HG02870 (cell line): Measurements from ENCODE around the gene CENPF.
"Not testable (repeated sequence)": the region's sequence is repeated elsewhere in the genome, so short reads cannot be mapped to it uniquely, and the experiment has no call there.

Source experiments
- ATAC-seq: cut with Tn5 transposase; IDR thresholded peaks from one replicate; pipeline ENCODE4 v1.9.1; 2021; ENCODE audit warnings: mild to moderate bottlenecking, moderate library complexity; ENCODE audit not compliant: unreplicated experiment

Gene CENPF

DNA sequence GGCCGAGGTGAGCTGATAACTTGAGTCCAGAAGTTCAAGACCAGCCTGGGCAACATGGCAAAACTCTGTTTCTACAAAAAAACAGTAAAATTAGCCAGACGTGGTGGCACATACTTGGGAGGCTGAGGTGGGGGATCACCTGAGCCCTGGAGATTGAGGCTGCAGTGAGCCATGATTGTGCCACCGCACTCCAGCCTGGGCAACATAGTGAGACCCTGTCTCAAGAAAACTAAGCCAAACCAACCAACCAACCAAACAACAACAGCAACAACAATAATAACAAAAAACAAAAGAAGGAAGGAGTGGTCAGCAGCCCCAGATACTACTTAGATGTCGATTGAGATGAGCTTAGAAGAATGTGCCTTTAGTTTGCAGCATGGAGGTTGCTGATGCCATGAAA lies 47.7 kb downstream of the CENPF start:
- ATAC-seq: no peak

GRCh38 chr1:214657299-214657698 lies 54.3 kb downstream of the CENPF start:
- ATAC-seq: no peak

- ATAC-seq: no peak
Observed at GRCh38 chr1:214658175-214658574, 55.2 kb downstream of the CENPF start.

DNA sequence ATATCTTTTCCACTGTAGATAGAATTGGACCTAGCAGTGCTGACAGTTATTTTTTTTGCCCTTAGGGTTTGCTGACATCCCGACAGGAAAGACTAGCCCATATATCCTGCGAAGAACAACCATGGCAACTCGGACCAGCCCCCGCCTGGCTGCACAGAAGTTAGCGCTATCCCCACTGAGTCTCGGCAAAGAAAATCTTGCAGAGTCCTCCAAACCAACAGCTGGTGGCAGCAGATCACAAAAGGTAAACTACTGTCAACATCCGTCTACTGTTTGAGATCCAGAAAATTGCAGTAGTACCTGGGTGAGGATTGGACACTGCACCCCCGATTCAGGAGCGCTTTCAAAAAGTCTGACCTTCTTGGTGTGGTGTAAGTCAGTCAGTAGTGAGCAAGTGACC lies 55.8 kb downstream of the CENPF start:
- ATAC-seq: no peak

DNA sequence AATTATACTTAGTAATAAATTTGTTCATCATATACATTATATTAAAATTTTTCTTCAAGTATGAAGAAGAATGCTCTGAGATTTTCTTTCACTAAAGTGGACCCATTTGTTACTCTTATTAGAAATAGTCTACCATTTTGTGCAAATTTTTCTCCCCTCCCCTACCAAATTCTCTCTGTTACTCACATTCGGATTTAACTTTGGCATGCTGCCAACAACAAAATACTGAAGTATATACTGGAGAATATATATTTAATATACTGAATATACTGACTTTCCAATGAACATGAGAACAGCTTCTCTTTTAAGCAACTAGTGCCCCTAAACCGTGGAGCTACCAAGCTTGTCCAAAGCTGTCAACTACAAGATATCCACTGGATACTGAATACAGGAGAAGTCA lies 57.2 kb downstream of the CENPF start:
- ATAC-seq: no peak

GRCh38 chr1:214660900-214661299 lies 57.9 kb downstream of the CENPF start:
- no peak for ATAC-seq

- no peak for ATAC-seq
Observed at GRCh38 chr1:214662223-214662785, 59.3 kb downstream of the CENPF start.

DNA sequence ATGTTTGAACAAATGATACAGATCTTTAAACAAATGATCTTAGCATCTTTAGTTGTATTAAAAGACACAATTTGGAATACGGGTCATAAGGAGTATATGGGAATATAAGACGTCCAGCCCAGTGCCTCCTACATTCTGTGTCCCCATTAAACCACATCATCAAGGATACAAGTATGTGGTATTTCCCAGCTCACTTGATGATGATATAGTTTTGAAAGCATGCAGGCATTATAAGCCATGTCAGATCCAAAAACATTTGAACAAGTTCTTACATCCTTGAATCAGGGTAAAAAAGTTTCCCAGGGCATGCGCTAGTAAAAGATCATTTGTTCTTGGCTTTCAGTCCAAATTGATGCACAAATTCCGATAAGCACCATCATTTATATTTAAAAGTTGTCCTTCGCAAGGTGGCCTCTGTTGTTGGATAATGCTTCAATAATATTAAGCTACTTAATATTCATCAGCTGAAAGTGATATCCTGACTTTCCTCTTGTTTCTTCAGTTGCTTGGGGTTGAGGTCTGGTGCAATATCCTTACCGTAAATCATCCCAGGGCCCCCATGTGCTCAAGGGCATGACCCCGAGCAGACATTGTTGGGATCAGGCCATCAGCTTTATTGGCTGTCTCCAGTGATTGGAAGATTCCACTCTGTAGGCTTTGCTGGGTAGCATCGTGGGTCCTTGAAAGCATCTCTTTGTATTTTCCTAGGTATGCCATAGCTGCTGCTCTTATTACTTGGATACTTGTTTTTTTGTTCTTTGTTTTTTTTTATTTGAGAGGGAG lies 61.8 kb downstream of the CENPF start:
- no peak for ATAC-seq

DNA sequence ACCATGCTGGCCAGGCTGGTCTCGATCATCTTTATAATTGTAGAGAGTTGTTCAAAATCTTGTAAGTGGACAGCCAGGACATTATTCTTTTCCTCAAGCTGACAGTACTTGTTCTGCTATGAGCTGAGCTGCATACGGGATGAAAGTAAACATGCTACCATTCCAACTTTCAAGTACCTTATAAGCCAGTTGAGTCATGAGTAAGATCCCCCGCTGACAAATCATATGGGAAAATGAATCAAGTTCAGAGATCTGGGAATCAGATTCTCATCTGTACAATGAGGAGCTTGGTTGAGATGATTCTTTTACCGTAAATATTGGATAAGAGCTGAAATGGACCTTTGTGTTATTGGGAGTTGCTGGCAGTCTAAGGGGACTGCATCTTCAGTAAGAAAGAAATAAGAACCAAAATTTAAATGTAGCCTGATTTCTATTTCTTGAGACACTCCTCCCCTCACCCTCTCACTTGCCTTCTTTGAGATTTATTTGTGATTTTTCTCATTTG lies 62.7 kb downstream of the CENPF start:
- no peak for ATAC-seq

- no peak for ATAC-seq
Observed at GRCh38 chr1:214666674-214667073, 63.7 kb downstream of the CENPF start.

DNA sequence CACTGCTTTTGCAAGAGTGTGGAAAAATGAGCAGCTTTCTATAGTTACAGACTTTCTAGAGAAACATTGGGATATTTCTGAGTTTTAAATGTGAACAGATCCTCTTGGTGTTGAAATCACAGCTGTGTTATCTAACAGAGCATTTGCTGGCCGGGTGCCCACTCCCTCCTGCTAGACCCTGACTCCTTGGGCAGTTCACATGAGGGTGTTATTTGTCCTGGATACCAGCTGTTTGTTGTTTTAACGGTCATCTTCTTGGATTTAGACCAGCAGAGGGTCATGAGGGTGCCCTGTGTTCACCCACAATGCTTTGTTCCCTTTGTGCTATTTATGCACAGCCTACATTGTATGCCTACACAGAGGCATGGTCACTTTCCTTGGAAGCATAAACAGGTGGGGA lies 67.1 kb downstream of the CENPF start:
- ATAC-seq: no peak

DNA sequence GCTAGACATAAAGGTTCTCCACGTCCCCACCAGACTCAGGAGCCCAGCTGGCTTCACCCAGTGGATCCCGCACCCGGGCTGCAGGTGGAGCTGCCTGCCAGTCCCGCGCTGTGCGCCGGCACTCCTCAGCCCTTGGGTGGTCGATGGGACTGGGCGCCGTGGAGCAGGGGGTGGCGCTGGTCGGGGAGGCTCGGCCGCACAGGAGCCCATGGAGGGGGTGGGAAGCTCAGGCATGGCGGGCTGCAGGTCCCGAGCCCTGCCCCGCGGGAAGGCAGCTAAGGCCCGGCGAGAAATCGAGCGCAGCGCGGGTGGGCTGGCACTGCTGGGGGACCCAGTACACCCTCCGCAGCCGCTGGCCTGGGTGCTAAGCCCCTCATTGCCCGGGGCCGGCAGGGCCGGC lies 70.0 kb downstream of the CENPF start:
- not testable (repeated sequence) for ATAC-seq

GRCh38 chr1:214673576-214673975 lies 70.6 kb downstream of the CENPF start:
- no peak for ATAC-seq

DNA sequence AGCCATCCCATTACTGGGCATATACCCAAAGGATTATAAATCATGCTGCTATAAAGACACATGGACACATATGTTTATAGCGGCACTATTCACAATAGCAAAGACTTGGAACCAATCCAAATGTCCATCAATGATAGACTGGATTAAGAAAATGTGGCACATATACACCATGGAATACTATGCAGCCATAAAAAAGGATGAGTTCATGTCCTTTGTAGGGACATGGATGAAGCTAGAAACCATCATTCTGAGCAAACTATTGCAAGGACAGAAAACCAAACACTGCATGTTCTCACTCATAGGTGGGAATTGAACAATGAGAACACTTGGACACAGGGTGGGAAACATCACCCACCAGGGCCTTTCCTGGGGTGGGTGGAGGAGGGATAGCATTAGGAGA lies 72.5 kb downstream of the CENPF start:
- not testable (repeated sequence) for ATAC-seq

GRCh38 chr1:214676747-214677146 lies 73.8 kb downstream of the CENPF start:
- no peak for ATAC-seq

DNA sequence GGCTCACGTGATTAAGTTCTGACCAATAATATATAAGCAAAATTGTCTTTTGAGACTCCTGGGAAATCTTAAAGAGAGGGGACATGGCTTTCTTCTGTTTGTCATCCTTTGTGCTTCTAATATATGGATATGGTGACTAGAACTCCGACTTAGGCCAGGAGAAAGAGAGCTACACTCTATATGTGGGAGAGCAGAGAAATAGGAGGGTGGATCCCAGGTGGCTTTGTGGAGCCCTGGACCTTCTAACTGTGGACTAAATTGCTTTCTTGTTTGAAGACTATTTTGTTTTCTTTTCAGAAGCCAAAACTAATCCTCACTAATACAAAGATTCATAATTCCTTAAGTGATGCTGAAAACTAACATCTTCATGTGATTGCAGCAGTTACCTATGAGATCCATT lies 75.0 kb downstream of the CENPF start:
- ATAC-seq: no peak

DNA sequence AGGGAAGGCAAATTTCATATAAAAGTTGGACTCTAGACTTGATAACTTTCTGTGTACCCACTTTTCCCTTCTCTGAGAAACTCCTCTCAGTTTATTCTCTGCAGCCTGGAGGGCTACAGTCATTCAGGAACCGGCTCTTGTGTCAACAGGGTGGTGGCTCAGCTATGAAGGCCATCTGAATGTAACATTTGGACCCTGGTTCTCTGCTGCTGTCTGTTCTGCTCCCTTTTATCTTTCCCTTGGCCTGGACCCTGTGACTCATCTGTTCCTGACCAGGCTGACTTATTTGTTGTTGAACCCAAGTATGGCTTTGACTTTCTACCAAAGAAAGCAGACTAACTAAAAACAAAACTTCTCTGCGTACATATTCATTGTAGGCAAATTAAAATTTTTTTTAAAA lies 75.4 kb downstream of the CENPF start:
- ATAC-seq: no peak

GRCh38 chr1:214683621-214684020 lies 80.6 kb downstream of the CENPF start:
- ATAC-seq: no peak

DNA sequence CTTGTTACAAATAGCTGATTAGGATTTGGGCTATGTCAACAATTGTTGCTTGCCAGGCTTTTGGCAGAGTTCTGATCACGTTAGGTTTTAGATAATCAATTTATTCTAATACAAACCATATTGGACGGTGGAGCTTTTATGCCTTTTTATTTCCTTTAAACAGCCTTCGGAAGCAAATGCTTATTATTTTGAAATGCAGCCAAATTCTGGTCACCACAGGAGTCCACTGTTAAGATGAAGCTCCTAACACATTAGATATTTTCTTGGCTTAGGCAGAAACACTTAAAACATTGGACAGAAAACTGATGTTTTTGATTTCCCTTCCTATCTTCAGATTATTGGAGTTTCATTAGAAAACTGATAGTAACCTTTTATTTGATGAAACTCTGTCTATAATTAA lies 82.9 kb downstream of the CENPF start:
- no peak for ATAC-seq

DNA sequence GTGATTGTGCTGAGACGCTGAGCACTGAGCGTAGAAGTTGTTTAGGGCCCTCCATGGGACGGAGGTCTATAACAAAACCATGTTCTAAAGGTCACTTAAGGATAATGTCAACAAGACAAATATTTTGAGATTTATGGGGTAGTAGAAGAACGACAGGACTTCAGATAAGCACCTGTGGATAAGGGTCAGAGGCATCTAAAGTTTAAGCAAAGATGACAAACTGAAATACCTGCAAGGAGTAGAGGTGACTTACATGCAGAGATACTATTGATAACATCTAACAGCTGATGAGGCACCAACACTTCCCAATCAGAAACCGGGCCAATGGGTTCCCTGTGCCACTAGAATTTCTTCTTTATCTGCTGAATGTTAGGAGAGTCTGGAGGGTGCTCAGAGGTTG lies 83.5 kb downstream of the CENPF start:
- no peak for ATAC-seq

GRCh38 chr1:214688891-214689290 lies 85.9 kb downstream of the CENPF start:
- no peak for ATAC-seq

- no peak for ATAC-seq
Observed at GRCh38 chr1:214694769-214695168, 91.8 kb downstream of the CENPF start.

- no peak for ATAC-seq
Observed at GRCh38 chr1:214698559-214698958, 95.6 kb downstream of the CENPF start.
